ENCODE measurements around the gene CYP19A1.
A peak's percentile ranks its signal among the peaks of the same experiment; 100 is the strongest.

CYP19A1 gene

GRCh38 chr15:51365417-51365816 lies 27.0 kb upstream of the CYP19A1 start:
- ChIA-PET POLR2A (no interaction called here), CTCF (interaction anchor here (0.7 to 2.1 kb wide), 3 partner anchors 17 to 84 kb away, joined by 4 to 5 read pairs (median 4); no protein-coding TSS in a partner anchor)
- Histone ChIP-seq H3K4me1 (ENCODE audit: control insufficient read depth, insufficient read depth, low read length) (peaks cover 8% of the 10 kb centered on the region; the same call in 1 of the 2 replicates), H3K27ac (ENCODE audit: extremely low read depth, low read depth, low read length) (no peak overlapping the region), H3K9me3 (ENCODE audit: control insufficient read depth, insufficient read depth, low read depth, low read length) (no peaks in the 10 kb centered on the region), H3K4me3 (ENCODE audit: low read depth, low read length) (no peak overlapping the region), H3K36me3 (ENCODE audit: control insufficient read depth in 2 of 2, insufficient read depth in 1 of 2, low read length in 2 of 2) (no peaks in the 10 kb centered on the region)
- TF ChIP-seq ZSCAN18 (tag by site-specific recombination; IDR thresholded peaks at IDR 0.05) (no peak), REST (tag by site-specific recombination; IDR thresholded peaks at IDR 0.05) (no peak), ZNF24 (tag by site-specific recombination; IDR thresholded peaks at IDR 0.05) (no peak), ZNF660 (tag by site-specific recombination; IDR thresholded peaks at IDR 0.05) (no peak), SETDB1 (IDR thresholded peaks at IDR 0.05; ENCODE audit: insufficient read length, low read length) (no peak), ZBTB21 (tag by site-specific recombination; IDR thresholded peaks at IDR 0.05) (no peak), KLF10 (tag by site-specific recombination; IDR thresholded peaks at IDR 0.05) (no peak), ZNF514 (tag by site-specific recombination; IDR thresholded peaks at IDR 0.05) (no peak), ZNF48 (tag by site-specific recombination; IDR thresholded peaks at IDR 0.05) (no peak), ZNF18 (tag by site-specific recombination; IDR thresholded peaks at IDR 0.05) (no peak)

GRCh38 chr15:51363383-51363782 lies 25.0 kb upstream of the CYP19A1 start:
- no peak overlapping the region for H3K4me3 ChIP-seq (ENCODE audit: low read depth, low read length)
- no peaks in the 10 kb centered on the region for H3K9me3 ChIP-seq (ENCODE audit: control insufficient read depth, insufficient read depth, low read depth, low read length)
- no peak overlapping the region for H3K27ac ChIP-seq (ENCODE audit: extremely low read depth, low read depth, low read length)
- ChIA-PET CTCF (interaction anchor here (0.8 to 2.1 kb wide), 2 partner anchors 19 to 200 kb away, joined by 3 to 5 read pairs; no protein-coding TSS in a partner anchor), POLR2A (no interaction called here)
- peaks cover 5% of the 10 kb centered on the region; the same call in 1 of the 2 replicates for H3K4me1 ChIP-seq (ENCODE audit: control insufficient read depth, insufficient read depth, low read length)
- no peaks in the 10 kb centered on the region for H3K36me3 ChIP-seq (ENCODE audit: control insufficient read depth in 2 of 2, insufficient read depth in 1 of 2, low read length in 2 of 2)
- TF ChIP-seq ELK4 (IDR thresholded peaks at IDR 0.05; ENCODE audit: borderline replicate concordance, low read depth, low read length) (no peak), ZNF341 (tag by site-specific recombination; IDR thresholded peaks at IDR 0.05; ENCODE audit: low read depth) (no peak), ZNF311 (tag by site-specific recombination; IDR thresholded peaks at IDR 0.05; ENCODE audit: borderline replicate concordance) (no peak), ZSCAN5A (tag by site-specific recombination; IDR thresholded peaks at IDR 0.05) (no peak), ZFHX2 (tag by site-specific recombination; conservative IDR thresholded peaks at IDR 0.05) (peak; percentile 83), IKZF3 (tag by site-specific recombination; IDR thresholded peaks at IDR 0.05) (no peak), EGR2 (tag by site-specific recombination; IDR thresholded peaks at IDR 0.05; ENCODE audit: low read depth) (peak; percentile 95), YY1 (tag by site-specific recombination; IDR thresholded peaks at IDR 0.05) (no peak), ZNF843 (tag by site-specific recombination; IDR thresholded peaks at IDR 0.05) (no peak), ZNF335 (tag by site-specific recombination; conservative IDR thresholded peaks at IDR 0.05) (no peak)
